ENCODE results near the gene NPAS3. TPM values are rescaled to one million over a fixed set of nuclear protein-coding genes. Genes with fewer than 3 reads are reported as not detected.

The NPAS3 gene
- total and polyA plus RNA-seq, 7 donors, result 0.36 to 6.4 (median 4.6) TPM; not detected in 2

GRCh38 chr14:33511851-33512640 is 573.4 kb downstream of the NPAS3 start:
- peaks cover 0 to 7% (median 0%) of the 10 kb centered on the region in 4 donors for H3K4me1 ChIP-seq
- H3K4me3 ChIP-seq, result no peak overlapping the region
- TF ChIP-seq EP300 (IDR thresholded peaks at IDR 0.05) (no peak), POLR2A (IDR thresholded peaks at IDR 0.05) (no peak), POLR2AphosphoS5 (IDR thresholded peaks at IDR 0.05) (no peak)
- TF ChIP-seq, protein P1, sequence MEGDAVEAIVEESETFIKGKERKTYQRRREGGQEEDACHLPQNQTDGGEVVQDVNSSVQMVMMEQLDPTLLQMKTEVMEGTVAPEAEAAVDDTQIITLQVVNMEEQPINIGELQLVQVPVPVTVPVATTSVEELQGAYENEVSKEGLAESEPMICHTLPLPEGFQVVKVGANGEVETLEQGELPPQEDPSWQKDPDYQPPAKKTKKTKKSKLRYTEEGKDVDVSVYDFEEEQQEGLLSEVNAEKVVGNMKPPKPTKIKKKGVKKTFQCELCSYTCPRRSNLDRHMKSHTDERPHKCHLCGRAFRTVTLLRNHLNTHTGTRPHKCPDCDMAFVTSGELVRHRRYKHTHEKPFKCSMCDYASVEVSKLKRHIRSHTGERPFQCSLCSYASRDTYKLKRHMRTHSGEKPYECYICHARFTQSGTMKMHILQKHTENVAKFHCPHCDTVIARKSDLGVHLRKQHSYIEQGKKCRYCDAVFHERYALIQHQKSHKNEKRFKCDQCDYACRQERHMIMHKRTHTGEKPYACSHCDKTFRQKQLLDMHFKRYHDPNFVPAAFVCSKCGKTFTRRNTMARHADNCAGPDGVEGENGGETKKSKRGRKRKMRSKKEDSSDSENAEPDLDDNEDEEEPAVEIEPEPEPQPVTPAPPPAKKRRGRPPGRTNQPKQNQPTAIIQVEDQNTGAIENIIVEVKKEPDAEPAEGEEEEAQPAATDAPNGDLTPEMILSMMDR (IDR thresholded peaks at IDR 0.05), result no peak
- no peak for DNase-seq
- WGBS, 2 donors, result 82 to 86% methylated on average over 4 of the region's 4 CpGs
- intact Hi-C loops (cut with DNase I), result no loop called here
- H3K27me3 ChIP-seq, result no peaks in the 10 kb centered on the region
- H3K36me3 ChIP-seq, result no peaks in the 10 kb centered on the region
- H3K9me3 ChIP-seq, result no peaks in the 10 kb centered on the region
- H3K27ac ChIP-seq, result no peak overlapping the region

DNA sequence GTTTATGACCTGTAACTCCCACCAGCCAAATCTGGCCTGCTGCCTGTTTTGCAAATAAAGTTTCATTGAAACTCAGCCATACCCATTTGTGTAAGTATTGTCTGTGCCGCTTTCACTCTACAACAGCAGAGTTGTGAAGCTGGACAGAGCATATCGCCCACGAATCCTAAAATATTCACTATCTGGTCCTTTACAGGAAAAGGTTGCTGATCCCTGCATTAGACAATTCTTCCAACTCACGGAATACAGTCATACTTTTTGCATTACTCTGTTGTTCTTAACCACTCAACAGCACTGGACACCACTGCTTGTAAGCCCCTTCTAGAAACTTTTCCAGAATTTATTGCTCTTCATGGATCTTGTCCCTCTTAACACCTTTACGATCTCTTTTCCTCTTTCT is 576.8 kb downstream of the NPAS3 start:
- WGBS, 2 donors, result 92 to 94% methylated on average over 5 of the region's 5 CpGs
- no peaks in the 10 kb centered on the region for H3K36me3 ChIP-seq
- intact Hi-C loops (cut with DNase I), result no loop called here
- H3K9me3 ChIP-seq, result no peaks in the 10 kb centered on the region
- H3K4me1 ChIP-seq, result peaks cover 0 to 7% (median 0%) of the 10 kb centered on the region in 4 donors
- no peaks in the 10 kb centered on the region for H3K27me3 ChIP-seq
- no peak for DNase-seq
- no peak overlapping the region for H3K27ac ChIP-seq
- H3K4me3 ChIP-seq, result no peak overlapping the region
- TF ChIP-seq POLR2A (IDR thresholded peaks at IDR 0.05) (no peak), POLR2AphosphoS5 (IDR thresholded peaks at IDR 0.05) (no peak), EP300 (IDR thresholded peaks at IDR 0.05) (no peak)
- TF ChIP-seq, protein P1 (IDR thresholded peaks at IDR 0.05), result no peak

DNA sequence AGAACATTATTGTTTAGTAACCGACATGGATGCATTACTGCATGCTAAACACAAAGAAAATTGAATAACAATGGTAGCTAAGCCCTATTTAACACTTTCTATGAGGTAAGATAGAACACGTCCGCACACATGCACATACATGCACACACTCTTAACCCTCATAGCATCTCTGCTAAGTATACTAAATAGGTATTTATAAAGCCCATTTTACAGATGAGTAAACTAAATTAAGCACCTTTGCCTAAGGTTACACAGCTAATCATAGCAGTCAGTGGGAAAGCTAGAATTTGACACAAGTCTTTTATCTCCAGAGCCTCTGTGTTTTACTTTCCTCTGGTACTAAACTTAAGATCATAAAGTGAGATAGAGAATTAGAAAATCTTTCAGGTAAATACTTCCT is 577.2 kb downstream of the NPAS3 start:
- TF ChIP-seq POLR2A (IDR thresholded peaks at IDR 0.05) (no peak), EP300 (IDR thresholded peaks at IDR 0.05) (no peak), POLR2AphosphoS5 (IDR thresholded peaks at IDR 0.05) (no peak)
- TF ChIP-seq, protein P1 (IDR thresholded peaks at IDR 0.05), result no peak
- Histone ChIP-seq H3K36me3 (no peaks in the 10 kb centered on the region), H3K27me3 (no peaks in the 10 kb centered on the region), H3K27ac (no peak overlapping the region), H3K4me3 (no peak overlapping the region), H3K4me1 (peaks cover 0 to 7% (median 0%) of the 10 kb centered on the region in 4 donors), H3K9me3 (no peaks in the 10 kb centered on the region)
- 92 to 94% methylated on average over 3 of the region's 3 CpGs for WGBS, 2 donors
- DNase-seq, result no peak
- intact Hi-C loops (cut with DNase I), result no loop called here

- no peak overlapping the region for H3K27ac ChIP-seq
- no peaks in the 10 kb centered on the region for H3K27me3 ChIP-seq
- H3K36me3 ChIP-seq, result no peaks in the 10 kb centered on the region
- no peaks in the 10 kb centered on the region for H3K9me3 ChIP-seq
- intact Hi-C loops (cut with DNase I), result no loop called here
- peaks cover 0 to 4% (median 0%) of the 10 kb centered on the region in 4 donors for H3K4me1 ChIP-seq
- no peak for DNase-seq
- no peak overlapping the region for H3K4me3 ChIP-seq
- WGBS, 2 donors, result 88 to 90% methylated on average over 5 of the region's 5 CpGs
- TF ChIP-seq POLR2AphosphoS5 (IDR thresholded peaks at IDR 0.05) (no peak), POLR2A (IDR thresholded peaks at IDR 0.05) (no peak), EP300 (IDR thresholded peaks at IDR 0.05) (no peak)
- TF ChIP-seq, protein P1 (IDR thresholded peaks at IDR 0.05), result no peak
These were observed 578.3 kb downstream of the NPAS3 start for GRCh38 chr14:33516898-33517436.

Data from sigmoid colon (tissue), 7 donors.